ENCODE results near the gene MEIS1. TPM values are rescaled to one million over a fixed set of nuclear protein-coding genes. Genes with fewer than 3 reads are reported as not detected.

Gene MEIS1
- total RNA-seq, 2 experiments from 2014 or later = not detected

- intact Hi-C loops (cut with micrococcal nuclease) = no loop called here
- H3K36me3 Mint-ChIP-seq = no peaks in the 10 kb centered on the region
These were observed 113.0 kb downstream of the MEIS1 start for GRCh38 chr2:66547887-66548286.

GRCh38 chr2:66548422-66548821 lies 113.5 kb downstream of the MEIS1 start:
- DNase-seq = no peak
- CTCF ChIA-PET = no interaction called here
- H3K9me3 Mint-ChIP-seq = no peaks in the 10 kb centered on the region
- H3K4me3 Mint-ChIP-seq = no peak overlapping the region
- intact Hi-C loops (cut with micrococcal nuclease) = no loop called here
- H3K27me3 Mint-ChIP-seq = peaks cover 2% of the 10 kb centered on the region
- H3K27ac Mint-ChIP-seq = no peak overlapping the region
- no peaks in the 10 kb centered on the region for H3K36me3 Mint-ChIP-seq
- no peaks in the 10 kb centered on the region for H3K4me1 Mint-ChIP-seq (ENCODE audit: low read depth)
- POLR2A ChIA-PET = no interaction called here

More at GRCh38 chr2:66547887-66548286, 113.0 kb downstream of the MEIS1 start:
- H3K4me3 Mint-ChIP-seq = no peak overlapping the region
- H3K4me1 Mint-ChIP-seq (ENCODE audit: low read depth) = no peaks in the 10 kb centered on the region
- no peak for DNase-seq
- POLR2A ChIA-PET = no interaction called here
- no peak overlapping the region for H3K27ac Mint-ChIP-seq
- no peaks in the 10 kb centered on the region for H3K9me3 Mint-ChIP-seq
- H3K27me3 Mint-ChIP-seq = peaks cover 3% of the 10 kb centered on the region
- CTCF ChIA-PET = no interaction called here

GRCh38 chr2:66550826-66551225 lies 115.9 kb downstream of the MEIS1 start:
- ChIA-PET CTCF (no interaction called here), POLR2A (no interaction called here)
- no peaks in the 10 kb centered on the region for H3K36me3 Mint-ChIP-seq
- no peaks in the 10 kb centered on the region for H3K4me1 Mint-ChIP-seq (ENCODE audit: low read depth)
- no peak overlapping the region for H3K27ac Mint-ChIP-seq
- DNase-seq = no peak
- H3K27me3 Mint-ChIP-seq = no peaks in the 10 kb centered on the region
- no peaks in the 10 kb centered on the region for H3K9me3 Mint-ChIP-seq
- intact Hi-C loops (cut with micrococcal nuclease) = no loop called here
- H3K4me3 Mint-ChIP-seq = no peak overlapping the region

GRCh38 chr2:66553370-66553769 lies 118.4 kb downstream of the MEIS1 start:
- Mint-ChIP-seq H3K36me3 (no peaks in the 10 kb centered on the region), H3K27me3 (no peaks in the 10 kb centered on the region), H3K4me1 (ENCODE audit: low read depth) (no peaks in the 10 kb centered on the region), H3K4me3 (no peak overlapping the region), H3K27ac (no peak overlapping the region), H3K9me3 (no peaks in the 10 kb centered on the region)
- ChIA-PET CTCF (no interaction called here), POLR2A (no interaction called here)
- no peak for DNase-seq
- intact Hi-C loops (cut with micrococcal nuclease) = no loop called here

- DNase-seq = no peak
- H3K36me3 Mint-ChIP-seq = no peaks in the 10 kb centered on the region
- H3K27ac Mint-ChIP-seq = no peak overlapping the region
- POLR2A ChIA-PET = no interaction called here
- no peaks in the 10 kb centered on the region for H3K27me3 Mint-ChIP-seq
- CTCF ChIA-PET = no interaction called here
- H3K4me3 Mint-ChIP-seq = no peak overlapping the region
- intact Hi-C loops (cut with micrococcal nuclease) = no loop called here
- no peaks in the 10 kb centered on the region for H3K4me1 Mint-ChIP-seq (ENCODE audit: low read depth)
- no peaks in the 10 kb centered on the region for H3K9me3 Mint-ChIP-seq
These were observed 120.2 kb downstream of the MEIS1 start for GRCh38 chr2:66555091-66555490.

- DNase-seq = no peak
- H3K36me3 Mint-ChIP-seq = no peaks in the 10 kb centered on the region
- no peaks in the 10 kb centered on the region for H3K27me3 Mint-ChIP-seq
- no peak overlapping the region for H3K27ac Mint-ChIP-seq
- no peaks in the 10 kb centered on the region for H3K9me3 Mint-ChIP-seq
- ChIA-PET POLR2A (no interaction called here), CTCF (no interaction called here)
- H3K4me1 Mint-ChIP-seq (ENCODE audit: low read depth) = no peaks in the 10 kb centered on the region
- intact Hi-C loops (cut with micrococcal nuclease) = no loop called here
- no peak overlapping the region for H3K4me3 Mint-ChIP-seq
These were observed 120.8 kb downstream of the MEIS1 start for GRCh38 chr2:66555501-66556324.

GRCh38 chr2:66559672-66560071 lies 124.7 kb downstream of the MEIS1 start:
- H3K27me3 Mint-ChIP-seq = no peaks in the 10 kb centered on the region
- ChIA-PET CTCF (no interaction called here), POLR2A (no interaction called here)
- no peak for DNase-seq
- H3K27ac Mint-ChIP-seq = no peak overlapping the region
- H3K4me1 Mint-ChIP-seq (ENCODE audit: low read depth) = no peaks in the 10 kb centered on the region
- H3K4me3 Mint-ChIP-seq = no peak overlapping the region
- H3K36me3 Mint-ChIP-seq = no peaks in the 10 kb centered on the region
- H3K9me3 Mint-ChIP-seq = no peaks in the 10 kb centered on the region
- intact Hi-C loops (cut with micrococcal nuclease) = no loop called here

GRCh38 chr2:66560683-66561082 lies 125.8 kb downstream of the MEIS1 start:
- Mint-ChIP-seq H3K36me3 (no peaks in the 10 kb centered on the region), H3K27ac (no peak overlapping the region), H3K9me3 (no peaks in the 10 kb centered on the region), H3K4me1 (ENCODE audit: low read depth) (no peaks in the 10 kb centered on the region), H3K27me3 (no peaks in the 10 kb centered on the region), H3K4me3 (no peak overlapping the region)
- CTCF ChIA-PET = no interaction called here
- intact Hi-C loops (cut with micrococcal nuclease) = no loop called here
- DNase-seq = no peak
- POLR2A ChIA-PET = no interaction called here

GRCh38 chr2:66561645-66562303 lies 126.8 kb downstream of the MEIS1 start:
- H3K9me3 Mint-ChIP-seq = no peaks in the 10 kb centered on the region
- no peaks in the 10 kb centered on the region for H3K4me1 Mint-ChIP-seq (ENCODE audit: low read depth)
- H3K27me3 Mint-ChIP-seq = no peaks in the 10 kb centered on the region
- H3K27ac Mint-ChIP-seq = no peak overlapping the region
- POLR2A ChIA-PET = no interaction called here
- no peak for DNase-seq
- intact Hi-C loops (cut with micrococcal nuclease) = no loop called here
- CTCF ChIA-PET = no interaction called here
- H3K36me3 Mint-ChIP-seq = no peaks in the 10 kb centered on the region
- H3K4me3 Mint-ChIP-seq = no peak overlapping the region

- no peaks in the 10 kb centered on the region for H3K27me3 Mint-ChIP-seq
- H3K4me1 Mint-ChIP-seq (ENCODE audit: low read depth) = no peaks in the 10 kb centered on the region
These were observed 127.4 kb downstream of the MEIS1 start for GRCh38 chr2:66562304-66562685.

GRCh38 chr2:66563473-66563872 lies 128.5 kb downstream of the MEIS1 start:
- Mint-ChIP-seq H3K27me3 (no peaks in the 10 kb centered on the region), H3K36me3 (no peaks in the 10 kb centered on the region), H3K4me3 (no peak overlapping the region), H3K9me3 (no peaks in the 10 kb centered on the region), H3K4me1 (ENCODE audit: low read depth) (no peaks in the 10 kb centered on the region), H3K27ac (no peak overlapping the region)
- ChIA-PET CTCF (no interaction called here), POLR2A (no interaction called here)
- intact Hi-C loops (cut with micrococcal nuclease) = no loop called here
- DNase-seq = no peak

More at GRCh38 chr2:66562304-66562685, 127.4 kb downstream of the MEIS1 start:
- intact Hi-C loops (cut with micrococcal nuclease) = no loop called here
- Mint-ChIP-seq H3K9me3 (no peaks in the 10 kb centered on the region), H3K27ac (no peak overlapping the region), H3K4me3 (no peak overlapping the region), H3K36me3 (no peaks in the 10 kb centered on the region)
- no peak for DNase-seq
- POLR2A ChIA-PET = no interaction called here
- CTCF ChIA-PET = no interaction called here

- CTCF ChIA-PET = no interaction called here
- no peaks in the 10 kb centered on the region for H3K4me1 Mint-ChIP-seq (ENCODE audit: low read depth)
- no peak overlapping the region for H3K27ac Mint-ChIP-seq
- no peak overlapping the region for H3K4me3 Mint-ChIP-seq
- H3K36me3 Mint-ChIP-seq = no peaks in the 10 kb centered on the region
- intact Hi-C loops (cut with micrococcal nuclease) = no loop called here
- DNase-seq = no peak
- no peaks in the 10 kb centered on the region for H3K9me3 Mint-ChIP-seq
- POLR2A ChIA-PET = no interaction called here
- H3K27me3 Mint-ChIP-seq = no peaks in the 10 kb centered on the region
These were observed 130.4 kb downstream of the MEIS1 start for GRCh38 chr2:66565291-66565690.

- Mint-ChIP-seq H3K4me3 (no peak overlapping the region), H3K36me3 (no peaks in the 10 kb centered on the region), H3K9me3 (no peaks in the 10 kb centered on the region), H3K4me1 (ENCODE audit: low read depth) (no peaks in the 10 kb centered on the region), H3K27me3 (peaks cover 2% of the 10 kb centered on the region), H3K27ac (no peak overlapping the region)
- CTCF ChIA-PET = no interaction called here
- POLR2A ChIA-PET = no interaction called here
- no peak for DNase-seq
- intact Hi-C loops (cut with micrococcal nuclease) = no loop called here
These were observed 131.9 kb downstream of the MEIS1 start for GRCh38 chr2:66566726-66567399.
